Suprapubic skin (tissue), 4 donors: ENCODE results near the gene LCAT. TPM values are rescaled to one million over a fixed set of nuclear protein-coding genes. Genes with fewer than 3 reads are reported as not detected.
A peak's percentile ranks its signal among the peaks of the same experiment; 100 is the strongest.
"Not testable (repeated sequence)": the region's sequence is repeated elsewhere in the genome, so short reads cannot be mapped to it uniquely, and the experiment has no call there.

Source experiments
- DNase-seq, 2 donors: peaks; one replicate each; pipeline ENCODE4 v3.0.0-alpha.2; 2019; ENCODE audit warnings: low spot score in 2 of 2
- H3K27ac ChIP-seq: fragments of 200-600 bp; sonication (generic); one replicate; pipeline ENCODE4 v1.5.1; 2019
- H3K27me3 ChIP-seq: fragments of 200-600 bp; sonication (generic); one replicate; pipeline ENCODE4 v1.5.1; 2019
- H3K36me3 ChIP-seq: fragments of 200-600 bp; sonication (generic); one replicate; pipeline ENCODE4 v1.5.1; 2019
- H3K4me1 ChIP-seq: fragments of 200-600 bp; sonication (generic); one replicate; pipeline ENCODE4 v1.5.1; 2019
- H3K4me3 ChIP-seq: fragments of 200-600 bp; sonication (generic); one replicate; pipeline ENCODE4 v1.5.1; 2019; ENCODE audit warnings: mild to moderate bottlenecking
- H3K9me3 ChIP-seq: fragments of 200-600 bp; sonication (generic); one replicate; pipeline ENCODE4 v1.5.1; 2019
- EP300 ChIP-seq: sonication (generic); formaldehyde crosslinking; IDR thresholded peaks from one replicate; pipeline ENCODE4 v1.6.1; 2017; ENCODE audit warnings: antibody characterized with exemption
- POLR2A ChIP-seq, 2 donors: fragments of 450-650 bp; IDR thresholded peaks; one replicate each; pipeline ENCODE4 v1.6.1; 2017; ENCODE audit warnings: antibody characterized with exemption in 2 of 2, mild to moderate bottlenecking in 2 of 2, moderate library complexity in 2 of 2
- POLR2AphosphoS5 ChIP-seq, 3 donors: sonication (generic); formaldehyde crosslinking; IDR thresholded peaks; one replicate each; pipeline ENCODE4 v1.6.1; 2017; ENCODE audit warnings: antibody characterized with exemption in 3 of 3
- WGBS: methylation state at CpG from one replicate; pipeline ENCODE4 v1.1.5; 2018; 5-methylcytosine and 5-hydroxymethylcytosine counted together
- total RNA-seq, 4 donors: library from RNA; depleted of rRNA; stranded (reverse); fragments of >200 nt; gene quantifications; one replicate each; pipeline ENCODE4 v1.1.0, GENCODE V29; 2016
- TF ChIP-seq, protein P1 (sequence below), 2 donors: fragments of 200-600 bp in 1 of 2; fragments of 450-650 bp in 1 of 2; sonication (generic) in 1 of 2; IDR thresholded peaks; one replicate each; pipeline ENCODE4 v1.5.1; 2016 to 2019; ENCODE audit warnings: antibody characterized with exemption in 2 of 2, mild to moderate bottlenecking in 1 of 2, moderate library complexity in 1 of 2

LCAT gene
- total RNA-seq, 4 donors from 2014 or later = 10.6 to 61.4 (median 22.6) TPM

DNA sequence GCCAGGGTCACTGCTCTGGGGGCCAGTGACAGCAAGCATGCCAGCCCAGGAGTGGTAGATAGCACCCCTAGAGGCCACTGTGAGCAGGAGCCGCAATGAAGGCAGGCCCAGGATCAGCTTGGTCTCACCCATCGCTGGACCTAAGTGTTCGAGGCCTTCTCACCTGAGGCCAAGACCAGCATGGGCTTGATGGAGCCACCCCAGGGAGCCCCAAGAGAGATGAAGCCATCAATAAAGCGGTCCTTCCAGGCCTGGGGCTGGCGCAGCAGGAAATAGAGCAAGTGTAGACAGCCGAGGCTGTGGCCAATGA is 1.8 kb downstream of the LCAT start:
- DNase-seq = no peak

DNA sequence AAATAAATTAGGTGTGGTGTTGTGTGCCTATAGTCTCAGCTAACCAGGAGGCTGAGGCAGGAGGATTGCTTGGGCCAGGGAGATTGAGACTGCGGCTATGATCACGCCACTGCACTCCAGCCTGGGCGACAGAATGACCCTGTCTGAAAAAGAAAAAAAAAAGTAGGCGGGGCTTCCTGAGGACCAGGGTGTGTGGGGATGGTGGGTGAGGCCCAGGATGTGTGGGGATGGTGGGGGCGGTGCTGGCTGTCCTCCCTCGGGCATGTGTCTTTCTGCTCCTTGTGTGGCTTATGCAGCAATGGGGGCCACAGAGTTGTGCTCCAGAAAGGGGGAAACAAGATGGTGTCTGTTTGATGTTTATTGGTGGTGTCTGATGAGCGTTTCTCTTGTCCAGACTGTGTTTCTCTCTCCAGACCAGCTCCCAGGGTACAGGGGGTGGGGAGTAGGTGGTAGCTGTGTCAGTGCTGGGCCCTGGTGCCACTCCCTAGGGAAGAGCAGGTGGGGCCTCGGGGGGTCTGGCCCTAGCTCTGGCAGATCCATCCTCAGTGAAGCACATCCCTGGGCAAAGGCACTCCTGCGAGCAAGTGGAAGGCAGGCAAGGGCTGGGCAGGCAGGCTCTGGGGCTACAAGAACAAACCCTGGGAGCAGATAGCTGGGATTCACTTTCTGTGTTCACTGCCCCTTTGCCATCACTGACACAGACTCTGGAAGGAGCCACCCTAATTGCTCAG is 2.3 kb downstream of the LCAT start:
- WGBS = 85% methylated on average over 9 of the region's 9 CpGs
- no peaks in the 10 kb centered on the region for H3K27me3 ChIP-seq
- peaks cover 44% of the 10 kb centered on the region for H3K4me1 ChIP-seq
- H3K36me3 ChIP-seq = peaks cover 55% of the 10 kb centered on the region
- TF ChIP-seq POLR2A (IDR thresholded peaks at IDR 0.05) = no peak
- no peak for TF ChIP-seq EP300
- TF ChIP-seq, protein P1, sequence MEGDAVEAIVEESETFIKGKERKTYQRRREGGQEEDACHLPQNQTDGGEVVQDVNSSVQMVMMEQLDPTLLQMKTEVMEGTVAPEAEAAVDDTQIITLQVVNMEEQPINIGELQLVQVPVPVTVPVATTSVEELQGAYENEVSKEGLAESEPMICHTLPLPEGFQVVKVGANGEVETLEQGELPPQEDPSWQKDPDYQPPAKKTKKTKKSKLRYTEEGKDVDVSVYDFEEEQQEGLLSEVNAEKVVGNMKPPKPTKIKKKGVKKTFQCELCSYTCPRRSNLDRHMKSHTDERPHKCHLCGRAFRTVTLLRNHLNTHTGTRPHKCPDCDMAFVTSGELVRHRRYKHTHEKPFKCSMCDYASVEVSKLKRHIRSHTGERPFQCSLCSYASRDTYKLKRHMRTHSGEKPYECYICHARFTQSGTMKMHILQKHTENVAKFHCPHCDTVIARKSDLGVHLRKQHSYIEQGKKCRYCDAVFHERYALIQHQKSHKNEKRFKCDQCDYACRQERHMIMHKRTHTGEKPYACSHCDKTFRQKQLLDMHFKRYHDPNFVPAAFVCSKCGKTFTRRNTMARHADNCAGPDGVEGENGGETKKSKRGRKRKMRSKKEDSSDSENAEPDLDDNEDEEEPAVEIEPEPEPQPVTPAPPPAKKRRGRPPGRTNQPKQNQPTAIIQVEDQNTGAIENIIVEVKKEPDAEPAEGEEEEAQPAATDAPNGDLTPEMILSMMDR (IDR thresholded peaks at IDR 0.05) = no peak
- no peak for TF ChIP-seq POLR2AphosphoS5 (IDR thresholded peaks at IDR 0.05)
- no peak for DNase-seq
- no peaks in the 10 kb centered on the region for H3K9me3 ChIP-seq
- H3K4me3 ChIP-seq = no peak overlapping the region
- H3K27ac ChIP-seq = no peak overlapping the region

More for the DNA sequence above, 1.8 kb downstream of the LCAT start:
- no peaks in the 10 kb centered on the region for H3K9me3 ChIP-seq
- WGBS = 69% methylated on average over 5 of the region's 6 CpGs
- TF ChIP-seq, protein P1 (IDR thresholded peaks at IDR 0.05) = peak; percentile 28 to 75
- TF ChIP-seq POLR2A (IDR thresholded peaks at IDR 0.05) = no peak
- no peak for TF ChIP-seq POLR2AphosphoS5 (IDR thresholded peaks at IDR 0.05)
- H3K36me3 ChIP-seq = peaks cover 60% of the 10 kb centered on the region
- peaks cover 39% of the 10 kb centered on the region for H3K4me1 ChIP-seq
- H3K27me3 ChIP-seq = no peaks in the 10 kb centered on the region
- H3K27ac ChIP-seq = no peak overlapping the region
- no peak overlapping the region for H3K4me3 ChIP-seq

DNA sequence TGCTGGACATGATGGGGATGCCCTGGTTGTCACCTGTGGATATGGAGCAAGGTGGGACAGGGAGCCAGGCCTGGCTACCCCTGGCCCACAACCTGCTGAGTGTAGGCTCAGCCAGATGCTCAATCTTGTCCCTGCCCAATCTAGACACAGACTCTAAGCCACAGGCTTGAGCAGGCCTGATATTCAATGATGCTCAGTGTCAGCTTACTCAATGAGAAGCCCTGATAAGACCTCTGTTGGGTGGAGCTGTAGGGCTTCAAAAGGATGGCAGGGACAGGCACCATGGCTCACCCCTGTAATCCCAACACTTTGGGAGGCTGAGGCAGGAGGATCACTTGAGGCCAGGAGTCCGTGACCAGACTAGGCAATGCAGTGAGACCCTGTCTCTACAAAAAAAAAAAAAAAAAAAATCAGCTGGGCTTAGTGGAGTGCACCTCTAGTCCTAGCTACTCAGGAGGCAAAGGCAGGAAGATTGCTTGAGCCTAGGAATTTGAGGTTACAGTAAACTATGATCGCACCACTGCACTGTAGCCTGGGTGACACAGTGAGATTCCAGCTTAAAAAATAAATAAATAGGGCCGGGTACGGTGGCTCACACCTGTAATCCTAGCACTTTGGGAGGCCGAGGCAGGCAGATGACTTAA is 3.4 kb downstream of the LCAT start:
- Histone ChIP-seq H3K36me3 (peaks cover 44% of the 10 kb centered on the region), H3K27me3 (no peaks in the 10 kb centered on the region), H3K9me3 (no peaks in the 10 kb centered on the region), H3K4me3 (no peak overlapping the region), H3K27ac (no peak overlapping the region), H3K4me1 (peaks cover 42% of the 10 kb centered on the region)
- no peak for DNase-seq
- TF ChIP-seq, protein P1 (IDR thresholded peaks at IDR 0.05) = no peak
- 90% methylated on average over 5 of the region's 5 CpGs for WGBS

DNA sequence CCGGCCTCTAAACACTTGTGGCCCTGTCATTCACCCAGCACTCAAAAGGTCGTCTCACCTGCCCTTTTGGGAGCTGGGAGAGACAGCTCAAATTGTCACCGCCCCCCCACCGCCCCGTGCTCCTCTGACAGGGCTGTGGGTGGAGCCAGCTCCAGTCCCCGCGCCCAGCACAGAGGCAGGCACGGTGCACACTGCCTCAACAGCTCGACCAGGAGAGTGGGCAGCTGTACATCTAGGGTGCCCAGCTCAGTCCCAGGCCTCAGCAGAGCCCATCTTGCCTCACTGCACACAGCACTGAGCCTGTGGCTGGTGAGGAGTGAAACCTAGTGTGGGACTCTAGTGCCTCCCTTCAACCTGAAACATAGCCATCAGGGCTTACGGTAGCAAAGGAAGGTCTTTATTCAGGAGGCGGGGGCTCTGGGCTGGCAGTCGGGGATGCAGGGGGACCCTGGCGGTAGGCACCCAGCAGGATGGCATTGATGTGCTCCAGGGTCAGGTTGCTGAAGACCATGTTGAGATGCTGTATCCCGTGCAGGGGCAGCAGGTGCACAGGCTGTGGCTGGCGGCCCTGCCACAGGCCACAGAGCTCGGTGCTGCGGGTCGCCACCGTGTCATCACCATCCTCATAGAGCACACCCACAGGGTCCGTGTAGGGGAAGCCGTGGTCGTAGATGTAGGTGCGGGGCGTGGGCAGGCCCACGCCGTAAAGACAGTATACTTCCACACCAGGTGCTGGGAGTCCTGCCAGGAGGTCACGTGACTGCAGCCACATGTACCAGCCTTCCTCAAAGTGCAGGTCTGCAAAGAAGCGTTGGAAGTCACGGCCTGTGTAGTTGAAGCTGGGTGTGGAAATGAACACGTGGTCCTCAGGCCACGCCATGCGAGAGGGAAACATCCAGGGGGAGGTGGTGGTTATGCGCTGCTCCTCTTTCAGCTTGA is 4.1 kb downstream of the LCAT start:
- no peak overlapping the region for H3K27ac ChIP-seq
- H3K4me3 ChIP-seq = no peak overlapping the region
- DNase-seq = no peak
- peaks cover 42% of the 10 kb centered on the region for H3K4me1 ChIP-seq
- H3K9me3 ChIP-seq = no peaks in the 10 kb centered on the region
- WGBS = 88% methylated on average over 7 of the region's 33 CpGs
- no peaks in the 10 kb centered on the region for H3K27me3 ChIP-seq
- H3K36me3 ChIP-seq = peaks cover 36% of the 10 kb centered on the region
- TF ChIP-seq POLR2AphosphoS5 (IDR thresholded peaks at IDR 0.05) (no peak), POLR2A (IDR thresholded peaks at IDR 0.05) (no peak), EP300 (no peak)
- TF ChIP-seq, protein P1 (IDR thresholded peaks at IDR 0.05) = no peak

DNA sequence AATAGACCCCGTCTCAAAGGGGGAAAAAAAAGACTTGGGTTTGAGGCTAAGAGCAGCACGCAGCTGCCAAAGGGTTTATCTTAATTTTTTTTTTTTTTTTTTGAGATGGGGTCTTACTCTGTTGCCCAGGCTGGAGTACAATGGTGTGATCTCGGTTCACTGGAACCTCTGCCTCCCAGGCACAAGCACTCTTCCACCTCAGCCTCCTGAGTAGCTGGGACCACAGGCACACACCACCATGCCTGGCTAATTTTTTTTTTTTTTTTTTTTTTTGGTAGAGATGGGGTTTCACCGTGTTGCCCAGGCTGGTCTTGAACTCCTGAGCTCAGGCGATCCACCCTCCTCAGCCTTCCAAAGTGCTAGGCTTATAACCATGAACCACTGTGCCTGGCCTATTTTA is 6.2 kb downstream of the LCAT start:
- 84% methylated on average over 5 of the region's 5 CpGs for WGBS
- H3K27me3 ChIP-seq, H3K4me3 ChIP-seq, DNase-seq, H3K9me3 ChIP-seq, H3K27ac ChIP-seq: not testable (repeated sequence)
- H3K4me1 ChIP-seq = peaks cover 25% of the 10 kb centered on the region
- peaks cover 17% of the 10 kb centered on the region for H3K36me3 ChIP-seq
